Measurements from ENCODE around the gene ZNF391.

The ZNF391 gene

DNA sequence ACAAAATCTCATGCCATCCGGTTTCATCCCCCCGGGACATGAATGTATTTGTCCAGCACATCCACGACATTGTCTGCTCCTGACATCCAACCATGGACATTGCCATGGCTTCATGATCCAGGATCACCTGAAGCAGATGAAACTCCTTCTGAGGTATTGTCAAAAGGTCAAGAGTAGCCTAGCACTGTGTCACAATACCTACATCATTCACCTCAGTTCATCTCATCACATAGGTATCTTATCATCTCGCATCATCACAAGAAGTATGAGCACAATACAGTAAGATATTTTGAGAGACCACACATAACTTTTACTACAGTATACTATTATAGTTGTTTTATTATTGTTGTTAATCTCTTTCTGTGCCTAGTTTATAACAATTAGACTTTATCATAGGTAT is 50.8 kb downstream of the ZNF391 start:
- TF ChIP-seq, protein P1, sequence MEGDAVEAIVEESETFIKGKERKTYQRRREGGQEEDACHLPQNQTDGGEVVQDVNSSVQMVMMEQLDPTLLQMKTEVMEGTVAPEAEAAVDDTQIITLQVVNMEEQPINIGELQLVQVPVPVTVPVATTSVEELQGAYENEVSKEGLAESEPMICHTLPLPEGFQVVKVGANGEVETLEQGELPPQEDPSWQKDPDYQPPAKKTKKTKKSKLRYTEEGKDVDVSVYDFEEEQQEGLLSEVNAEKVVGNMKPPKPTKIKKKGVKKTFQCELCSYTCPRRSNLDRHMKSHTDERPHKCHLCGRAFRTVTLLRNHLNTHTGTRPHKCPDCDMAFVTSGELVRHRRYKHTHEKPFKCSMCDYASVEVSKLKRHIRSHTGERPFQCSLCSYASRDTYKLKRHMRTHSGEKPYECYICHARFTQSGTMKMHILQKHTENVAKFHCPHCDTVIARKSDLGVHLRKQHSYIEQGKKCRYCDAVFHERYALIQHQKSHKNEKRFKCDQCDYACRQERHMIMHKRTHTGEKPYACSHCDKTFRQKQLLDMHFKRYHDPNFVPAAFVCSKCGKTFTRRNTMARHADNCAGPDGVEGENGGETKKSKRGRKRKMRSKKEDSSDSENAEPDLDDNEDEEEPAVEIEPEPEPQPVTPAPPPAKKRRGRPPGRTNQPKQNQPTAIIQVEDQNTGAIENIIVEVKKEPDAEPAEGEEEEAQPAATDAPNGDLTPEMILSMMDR (IDR thresholded peaks at IDR 0.05; ENCODE audit: low read depth, low read length, missing control alignments), result no peak
- Histone ChIP-seq H3K36me3 (replicated peaks) (no peaks in the 10 kb centered on the region), H3K27ac (no peak overlapping the region), H3K27me3 (replicated peaks) (no peaks in the 10 kb centered on the region), H3K4me3 (ENCODE audit: low read depth, low read length) (no peak overlapping the region)
- in situ Hi-C loops (cut with HindIII; ENCODE audit: low pct_ligation_motif_present, low sequenced_read_pairs), result no loop called here
- no peak for DNase-seq

DNA sequence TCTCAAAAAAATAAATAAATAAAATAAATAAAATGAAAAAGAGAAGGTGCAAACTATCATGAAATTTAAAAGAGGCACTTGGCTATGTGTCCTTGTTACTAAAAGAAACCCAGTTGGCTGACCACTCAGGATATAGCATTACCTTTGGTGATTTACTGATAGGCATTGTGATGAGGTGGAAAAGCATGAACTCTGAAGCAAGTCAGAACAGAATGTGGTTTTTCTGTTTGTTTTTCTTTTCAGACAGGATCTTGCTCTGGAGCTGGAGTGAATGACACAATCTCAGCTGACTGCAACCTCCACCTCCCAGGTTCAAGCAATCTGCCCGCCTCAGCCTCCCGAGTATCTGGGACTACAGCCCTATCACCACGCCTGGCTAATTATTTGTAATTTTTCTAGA is 52.4 kb downstream of the ZNF391 start:
- in situ Hi-C loops (cut with HindIII; ENCODE audit: low pct_ligation_motif_present, low sequenced_read_pairs), result no loop called here
- TF ChIP-seq, protein P1 (IDR thresholded peaks at IDR 0.05; ENCODE audit: low read depth, low read length, missing control alignments), result no peak
- H3K27me3 ChIP-seq (replicated peaks), result no peaks in the 10 kb centered on the region
- H3K27ac ChIP-seq, result no peak overlapping the region
- no peaks in the 10 kb centered on the region for H3K36me3 ChIP-seq (replicated peaks)
- peak; percentile 1 for DNase-seq
- H3K4me3 ChIP-seq (ENCODE audit: low read depth, low read length), result no peak overlapping the region

DNA sequence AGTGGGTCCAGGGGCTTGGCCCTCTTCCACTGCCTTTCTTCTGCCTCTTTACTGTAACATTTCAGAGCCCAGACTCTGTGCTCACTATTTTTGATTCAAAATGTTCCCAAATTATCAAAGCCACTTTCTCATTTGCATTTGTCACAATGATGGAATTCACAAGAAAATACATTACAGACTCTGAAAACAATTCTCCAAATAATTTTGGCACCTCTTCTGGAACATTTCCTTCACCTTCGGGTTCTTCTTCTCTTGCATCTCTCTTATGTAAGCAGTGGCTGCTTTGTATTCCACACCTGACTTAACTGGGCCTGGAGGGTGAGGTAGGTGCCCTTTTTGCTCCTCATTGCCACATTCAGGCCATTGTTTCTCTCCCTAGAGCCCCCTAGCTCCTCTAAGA is 54.4 kb downstream of the ZNF391 start:
- in situ Hi-C loops (cut with HindIII; ENCODE audit: low pct_ligation_motif_present, low sequenced_read_pairs), result no loop called here
- H3K27me3 ChIP-seq (replicated peaks), result no peaks in the 10 kb centered on the region
- no peak for DNase-seq
- no peaks in the 10 kb centered on the region for H3K36me3 ChIP-seq (replicated peaks)
- H3K27ac ChIP-seq, result no peak overlapping the region
- no peak overlapping the region for H3K4me3 ChIP-seq (ENCODE audit: low read depth, low read length)
- TF ChIP-seq, protein P1 (IDR thresholded peaks at IDR 0.05; ENCODE audit: low read depth, low read length, missing control alignments), result no peak

DNA sequence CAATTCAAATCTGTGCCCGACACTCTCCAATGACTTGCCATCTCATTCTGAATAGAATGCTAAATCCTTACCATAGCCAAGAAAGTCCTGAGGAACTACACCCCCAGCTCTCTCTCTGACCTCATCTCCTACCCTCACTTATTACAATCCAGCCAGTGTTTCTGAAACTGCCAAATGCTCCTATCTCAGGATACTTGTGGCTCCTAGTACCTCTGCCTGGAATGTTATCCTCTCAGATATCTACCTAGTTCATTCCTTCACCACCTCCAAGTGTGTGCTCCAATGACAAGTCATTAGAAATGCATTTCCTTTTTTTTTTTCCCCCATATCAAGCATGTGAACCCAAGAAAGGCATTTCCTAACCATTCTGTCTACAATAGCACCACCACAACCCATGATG is 59.9 kb downstream of the ZNF391 start:
- no peak for DNase-seq
- H3K36me3 ChIP-seq (replicated peaks), result peaks cover 22% of the 10 kb centered on the region
- H3K27ac ChIP-seq, result no peak overlapping the region
- no peak overlapping the region for H3K4me3 ChIP-seq (ENCODE audit: low read depth, low read length)
- H3K27me3 ChIP-seq (replicated peaks), result no peaks in the 10 kb centered on the region
- TF ChIP-seq, protein P1 (IDR thresholded peaks at IDR 0.05; ENCODE audit: low read depth, low read length, missing control alignments), result no peak
- in situ Hi-C loops (cut with HindIII; ENCODE audit: low pct_ligation_motif_present, low sequenced_read_pairs), result no loop called here

DNA sequence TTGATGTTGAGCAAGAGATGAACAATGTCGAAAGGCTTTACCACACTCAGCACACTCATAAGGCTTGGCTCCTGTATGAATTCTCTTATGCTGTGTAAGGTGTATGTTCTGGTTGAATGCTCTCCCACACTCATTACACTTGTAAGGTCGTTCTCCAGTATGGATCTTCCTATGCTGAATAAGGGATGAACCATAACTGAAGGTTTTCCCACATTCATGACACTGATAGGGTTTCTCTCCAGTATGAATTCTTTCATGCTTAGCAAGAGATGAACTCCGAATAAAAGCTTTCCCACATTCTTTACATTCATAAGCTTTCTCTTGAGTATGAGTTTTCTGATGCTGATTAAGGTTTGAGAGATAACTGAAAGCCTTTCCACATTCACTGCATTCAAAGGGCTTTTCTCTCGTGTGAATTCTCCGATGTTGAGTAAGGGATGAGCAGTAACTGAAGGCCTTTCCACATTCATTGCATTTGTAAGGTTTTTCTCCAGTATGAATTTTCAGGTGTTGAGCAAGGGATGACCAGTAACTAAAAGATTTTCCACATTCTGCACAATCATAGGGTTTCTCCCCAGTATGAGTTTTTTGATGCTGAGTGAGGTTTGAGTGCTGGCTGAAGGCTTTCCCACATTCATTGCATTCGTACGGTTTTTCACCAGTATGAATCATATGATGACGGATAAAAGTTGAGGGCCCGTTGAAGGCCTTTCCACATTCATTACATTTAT is 63.3 kb downstream of the ZNF391 start:
- peaks cover 54% of the 10 kb centered on the region for H3K36me3 ChIP-seq (replicated peaks)
- no peak overlapping the region for H3K4me3 ChIP-seq (ENCODE audit: low read depth, low read length)

More for the DNA sequence above, 63.3 kb downstream of the ZNF391 start:
- H3K27me3 ChIP-seq (replicated peaks), result no peaks in the 10 kb centered on the region
- no peak overlapping the region for H3K27ac ChIP-seq
- no peak for DNase-seq
- TF ChIP-seq, protein P1 (IDR thresholded peaks at IDR 0.05; ENCODE audit: low read depth, low read length, missing control alignments), result no peak
- in situ Hi-C loops (cut with HindIII; ENCODE audit: low pct_ligation_motif_present, low sequenced_read_pairs), result no loop called here
